ENCODE results near the gene COA1. TPM values are rescaled to one million over a fixed set of nuclear protein-coding genes. Genes with fewer than 3 reads are reported as not detected.

COA1 gene, protein sequence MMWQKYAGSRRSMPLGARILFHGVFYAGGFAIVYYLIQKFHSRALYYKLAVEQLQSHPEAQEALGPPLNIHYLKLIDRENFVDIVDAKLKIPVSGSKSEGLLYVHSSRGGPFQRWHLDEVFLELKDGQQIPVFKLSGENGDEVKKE
- 45.5 and 48.3 TPM in 2 replicates for total RNA-seq

DNA sequence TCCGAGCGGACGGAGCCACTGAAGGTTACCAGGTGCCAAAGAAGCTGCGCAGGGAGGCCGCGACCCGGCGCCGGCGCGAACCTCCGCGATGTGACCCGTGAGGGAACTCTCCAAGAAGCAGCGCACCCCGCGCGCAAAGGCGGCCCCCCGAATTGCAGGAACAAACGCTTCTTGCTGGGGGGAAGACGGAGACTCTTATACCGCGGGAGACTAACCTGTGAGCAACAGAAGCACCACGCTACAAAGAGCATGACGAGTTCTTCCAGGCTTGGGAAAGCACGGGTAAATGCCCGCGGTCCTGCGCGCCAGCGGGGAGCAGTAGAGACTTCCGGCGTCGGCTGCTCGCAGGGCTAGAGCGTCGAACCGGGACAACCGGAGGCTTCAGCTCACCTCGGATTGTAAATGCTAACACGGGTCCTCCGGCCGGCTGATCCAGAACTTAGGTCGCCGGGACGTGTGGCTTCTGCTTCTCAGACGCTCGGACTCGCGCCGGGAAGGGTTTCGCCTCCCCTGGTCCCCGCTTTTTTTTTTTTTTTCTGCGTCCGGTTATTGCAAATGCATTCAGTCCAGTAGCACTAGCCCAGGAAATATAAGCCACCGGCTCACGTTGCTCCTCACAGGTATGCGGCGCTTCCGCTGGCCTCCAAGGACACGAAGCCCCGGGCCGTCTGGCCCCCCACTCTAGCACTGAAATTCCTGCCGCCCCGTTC lies at the start of gene COA1:
Gene COA1, minus strand, starts transcription at position 310 of the 710 bp plus-strand sequence. CDS start 80,909 bp downstream, outside the sequence.

DNA sequence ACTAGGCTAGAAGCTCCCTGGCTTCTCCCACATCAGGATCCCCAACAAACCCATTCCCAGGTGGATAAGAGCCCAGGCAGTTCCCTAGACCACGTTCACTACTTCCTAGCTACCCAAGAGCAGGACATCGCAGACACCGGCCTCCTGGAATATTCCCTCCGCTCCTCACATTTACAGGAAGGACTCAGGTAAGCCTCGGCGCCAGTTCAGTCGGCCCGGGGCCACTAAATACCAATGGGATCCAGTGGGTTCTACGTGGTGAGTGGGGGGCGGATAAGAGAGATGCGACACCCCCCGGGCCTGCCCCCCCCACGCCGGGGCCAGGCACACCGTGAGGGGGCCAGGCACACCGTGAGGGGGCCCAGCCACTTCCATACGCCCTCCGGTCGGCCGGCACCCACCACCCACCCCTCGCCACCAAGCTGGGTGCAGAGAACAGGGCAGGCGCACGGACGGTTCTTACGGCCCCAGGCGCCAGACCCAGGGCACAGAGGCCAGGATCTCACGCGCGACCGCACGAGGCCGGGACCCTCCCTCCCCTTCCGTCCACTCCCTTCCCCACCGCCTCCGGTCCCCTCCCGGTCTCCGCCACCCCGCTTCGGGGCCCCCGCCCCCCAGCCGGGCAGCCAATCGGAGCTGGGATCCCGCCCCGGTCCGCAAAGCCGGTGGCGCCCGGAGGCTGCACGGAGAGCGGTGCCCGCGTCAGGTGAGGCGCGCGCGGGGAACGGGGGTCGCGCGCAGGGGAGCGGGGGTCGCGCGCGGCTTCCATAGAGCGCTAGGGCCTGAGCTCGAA lies 28.9 kb upstream of the COA1 start, which contains the start of gene BLVRA:
Gene BLVRA, plus strand, starts transcription at position 652 of the 793 bp plus-strand sequence. CDS start 12,479 bp downstream, outside the sequence.

Other genes starting within 250 kb of the COA1 start
- 85.7 and 114 TPM in 2 replicates for gene STK17A, start 146.4 kb downstream of the COA1 start, total RNA-seq
- gene BLVRA, start 29.2 kb upstream of the COA1 start, total RNA-seq, result 26.7 and 28.8 TPM in 2 replicates
- 46.5 and 70.4 TPM in 2 replicates for gene MRPS24, start 140.0 kb upstream of the COA1 start, total RNA-seq
- 33.5 and 37.7 TPM in 2 replicates for gene URGCP, start 177.1 kb upstream of the COA1 start, total RNA-seq
- 5.6 and 6.5 TPM in 2 replicates for gene UBE2D4, start 196.9 kb upstream of the COA1 start, total RNA-seq